Smooth muscle cell (in vitro differentiated cells): ENCODE data around the gene EPHA7. TPM values are rescaled to one million over a fixed set of nuclear protein-coding genes. Genes with fewer than 3 reads are reported as not detected.

Experiments used
- DNase-seq: peaks from one replicate; lab custom pipeline; 2025; ENCODE audit not compliant: unreplicated experiment; lab: John Stamatoyannopoulos, UW
- H2AFZ ChIP-seq: fragments of 200-600 bp; sonication (generic); 2 replicates; pipeline ENCODE4 v1.6.0; 2016; ENCODE audit warnings: antibody characterized with exemption, low read depth, mild to moderate bottlenecking
- H3F3A ChIP-seq: fragments of 200-600 bp; sonication (generic); 2 replicates; pipeline ENCODE4 v1.6.0; 2017; ENCODE audit warnings: antibody characterized with exemption, low read depth
- H3K27ac ChIP-seq: fragments of 200-600 bp; sonication (generic); 2 replicates; pipeline ENCODE4 v1.5.1; 2016; ENCODE audit warnings: low read depth, mild to moderate bottlenecking
- H3K27me3 ChIP-seq: fragments of 200-600 bp; sonication (generic); 2 replicates; pipeline ENCODE4 v1.6.1; 2016; ENCODE audit warnings: low read depth, mild to moderate bottlenecking
- H3K36me3 ChIP-seq: fragments of 200-600 bp; sonication (generic); 2 replicates; pipeline ENCODE4 v1.5.1; 2016; ENCODE audit warnings: low read depth
- H3K4me1 ChIP-seq: fragments of 200-600 bp; sonication (generic); 2 replicates; pipeline ENCODE4 v1.5.1; 2016; ENCODE audit warnings: low read depth
- H3K4me2 ChIP-seq: fragments of 200-600 bp; sonication (generic); 2 replicates; pipeline ENCODE4 v1.6.0; 2016; ENCODE audit warnings: mild to moderate bottlenecking
- H3K4me3 ChIP-seq: fragments of 200-600 bp; sonication (generic); 2 replicates; pipeline ENCODE4 v1.5.1; 2016; ENCODE audit warnings: mild to moderate bottlenecking
- H3K79me2 ChIP-seq: fragments of 200-600 bp; sonication (generic); 2 replicates; pipeline ENCODE4 v1.6.0; 2016; ENCODE audit warnings: low read depth, mild to moderate bottlenecking
- H3K9ac ChIP-seq: fragments of 200-600 bp; sonication (generic); 2 replicates; pipeline ENCODE4 v1.6.0; 2016; ENCODE audit warnings: low read depth
- H3K9me3 ChIP-seq: fragments of 200-600 bp; sonication (generic); replicated peaks from 2 replicates; pipeline ENCODE4 v1.5.1; 2016; ENCODE audit warnings: low read depth
- H4K20me1 ChIP-seq: fragments of 200-600 bp; sonication (generic); 2 replicates; pipeline ENCODE4 v1.6.0; 2016; ENCODE audit warnings: low read depth
- WGBS: methylation state at CpG from one replicate; pipeline ENCODE4 v1.1.7; 2016; ENCODE audit warnings: low lambda C conversion rate; 5-methylcytosine and 5-hydroxymethylcytosine counted together
- polyA plus RNA-seq: library from polyadenylated mRNA; unstranded; fragments of >200 nt; fragmentation: Nextera tagmentation; extraction: Ambion mirVana; gene quantifications from 2 replicates; pipeline ENCODE4 v1.2.1, GENCODE V29; 2016
- total RNA-seq: library from RNA; depleted of rRNA; stranded (reverse); fragments of >200 nt; gene quantifications from 2 replicates; pipeline ENCODE4 v1.2.3, GENCODE V29; 2014
- TF ChIP-seq, protein P1 (sequence below): fragments of 200-600 bp; sonication (generic); IDR thresholded peaks from 2 replicates; pipeline ENCODE4 v1.5.1; 2017; ENCODE audit warnings: borderline replicate concordance, mild to moderate bottlenecking, antibody characterized with exemption; ENCODE audit not compliant: insufficient read depth, poor library complexity, severe bottlenecking

Gene EPHA7
- total and polyA plus RNA-seq, 2 experiments from 2014 or later: 2.0 to 6.2 TPM

DNA sequence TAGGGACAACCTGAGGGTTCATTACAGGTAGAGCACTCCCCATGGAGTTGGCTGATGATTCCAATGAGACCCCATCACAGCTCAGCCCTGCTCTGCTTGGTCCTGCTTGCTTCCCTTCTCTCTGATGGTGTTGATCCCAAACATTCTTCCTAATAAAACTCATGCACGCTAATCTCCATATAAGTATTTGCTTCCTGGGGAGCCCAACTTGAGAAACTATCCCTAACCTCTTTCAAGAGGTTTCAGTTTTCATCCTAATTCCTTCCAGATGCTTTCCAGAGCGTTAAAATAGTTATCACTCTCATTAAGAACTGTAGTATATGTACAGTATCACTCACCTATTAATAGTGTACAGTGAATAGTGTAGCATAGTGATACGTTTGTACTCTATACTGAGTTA, 68.1 kb downstream of the EPHA7 start:
- DNase-seq: no peak
- no peaks in the 10 kb centered on the region for H3K4me1 ChIP-seq
- H3K4me2 ChIP-seq: no peak overlapping the region
- H3K4me3 ChIP-seq: no peak overlapping the region
- H3K9me3 ChIP-seq: no peaks in the 10 kb centered on the region
- no peaks in the 10 kb centered on the region for H4K20me1 ChIP-seq
- no peak overlapping the region for H3K27ac ChIP-seq
- WGBS: 51% methylated on average over 3 of the region's 3 CpGs
- no peaks in the 10 kb centered on the region for H3K36me3 ChIP-seq
- no peaks in the 10 kb centered on the region for H3K79me2 ChIP-seq
- H3F3A ChIP-seq: no peaks in the 10 kb centered on the region
- no peaks in the 10 kb centered on the region for H3K27me3 ChIP-seq
- peak overlapping the region; percentile 35 for H2AFZ ChIP-seq
- H3K9ac ChIP-seq: no peak overlapping the region
- TF ChIP-seq, protein P1, sequence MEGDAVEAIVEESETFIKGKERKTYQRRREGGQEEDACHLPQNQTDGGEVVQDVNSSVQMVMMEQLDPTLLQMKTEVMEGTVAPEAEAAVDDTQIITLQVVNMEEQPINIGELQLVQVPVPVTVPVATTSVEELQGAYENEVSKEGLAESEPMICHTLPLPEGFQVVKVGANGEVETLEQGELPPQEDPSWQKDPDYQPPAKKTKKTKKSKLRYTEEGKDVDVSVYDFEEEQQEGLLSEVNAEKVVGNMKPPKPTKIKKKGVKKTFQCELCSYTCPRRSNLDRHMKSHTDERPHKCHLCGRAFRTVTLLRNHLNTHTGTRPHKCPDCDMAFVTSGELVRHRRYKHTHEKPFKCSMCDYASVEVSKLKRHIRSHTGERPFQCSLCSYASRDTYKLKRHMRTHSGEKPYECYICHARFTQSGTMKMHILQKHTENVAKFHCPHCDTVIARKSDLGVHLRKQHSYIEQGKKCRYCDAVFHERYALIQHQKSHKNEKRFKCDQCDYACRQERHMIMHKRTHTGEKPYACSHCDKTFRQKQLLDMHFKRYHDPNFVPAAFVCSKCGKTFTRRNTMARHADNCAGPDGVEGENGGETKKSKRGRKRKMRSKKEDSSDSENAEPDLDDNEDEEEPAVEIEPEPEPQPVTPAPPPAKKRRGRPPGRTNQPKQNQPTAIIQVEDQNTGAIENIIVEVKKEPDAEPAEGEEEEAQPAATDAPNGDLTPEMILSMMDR: no peak

DNA sequence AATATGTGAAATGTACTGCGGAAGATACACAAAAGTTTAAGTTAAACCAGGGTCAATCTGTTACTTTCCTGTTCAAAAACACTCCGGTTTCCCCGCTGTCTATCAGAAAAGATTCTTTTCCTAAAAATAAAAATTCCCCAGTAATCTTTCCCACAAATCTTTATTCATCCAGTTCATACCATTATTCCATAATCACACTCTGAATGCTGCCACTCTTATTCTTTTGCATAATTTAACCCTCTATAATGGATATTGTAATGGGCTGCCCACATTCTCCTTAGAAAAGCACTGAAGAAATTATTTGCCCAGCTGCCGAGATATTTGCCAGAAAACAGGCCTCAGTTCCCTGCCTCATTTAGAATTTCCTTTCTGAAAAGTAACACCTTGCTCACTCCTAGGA, 68.6 kb downstream of the EPHA7 start:
- TF ChIP-seq, protein P1: no peak
- Histone ChIP-seq H2AFZ (peak overlapping the region; percentile 35), H3K9me3 (no peaks in the 10 kb centered on the region), H3K27me3 (no peaks in the 10 kb centered on the region), H3K79me2 (no peaks in the 10 kb centered on the region), H3K36me3 (no peaks in the 10 kb centered on the region), H3K9ac (no peak overlapping the region), H3K4me3 (no peak overlapping the region), H4K20me1 (no peaks in the 10 kb centered on the region), H3K27ac (no peak overlapping the region), H3K4me2 (no peak overlapping the region), H3K4me1 (no peaks in the 10 kb centered on the region), H3F3A (no peaks in the 10 kb centered on the region)
- no peak for DNase-seq
- 97% methylated on average over 4 of the region's 4 CpGs for WGBS

DNA sequence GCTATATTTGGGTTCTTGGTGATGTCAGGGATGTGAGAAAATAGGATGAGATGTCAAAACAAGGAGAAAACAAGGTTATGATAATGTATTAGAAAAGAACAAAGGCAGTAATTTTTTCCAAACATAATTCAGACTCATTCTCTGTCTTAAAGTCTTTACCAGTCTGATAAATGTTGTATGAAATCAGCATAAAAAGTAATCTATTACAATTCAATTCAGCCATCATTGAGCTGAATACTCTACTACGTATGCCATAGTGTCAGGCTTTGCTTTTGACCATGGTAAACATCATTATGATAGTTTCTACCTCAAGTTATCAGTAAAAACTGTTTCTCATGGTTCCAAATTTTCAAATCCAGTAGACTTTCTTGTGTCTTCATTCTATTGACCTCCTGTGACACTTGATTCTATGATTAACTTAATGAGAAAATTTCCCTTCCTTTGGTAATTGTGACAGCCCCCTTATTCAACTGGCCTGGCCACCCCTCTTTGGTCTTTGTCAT, 75.0 kb downstream of the EPHA7 start:
- TF ChIP-seq, protein P1: no peak
- DNase-seq: no peak
- Histone ChIP-seq H3K4me2 (no peak overlapping the region), H3K9me3 (no peaks in the 10 kb centered on the region), H4K20me1 (no peaks in the 10 kb centered on the region), H3K9ac (no peak overlapping the region), H3K79me2 (no peaks in the 10 kb centered on the region), H3K27ac (no peak overlapping the region), H3K27me3 (no peaks in the 10 kb centered on the region), H3F3A (no peaks in the 10 kb centered on the region), H2AFZ (no peak overlapping the region), H3K36me3 (no peaks in the 10 kb centered on the region), H3K4me1 (no peaks in the 10 kb centered on the region), H3K4me3 (no peak overlapping the region)
- 95% methylated on average over 1 of the region's 1 CpG for WGBS

DNA sequence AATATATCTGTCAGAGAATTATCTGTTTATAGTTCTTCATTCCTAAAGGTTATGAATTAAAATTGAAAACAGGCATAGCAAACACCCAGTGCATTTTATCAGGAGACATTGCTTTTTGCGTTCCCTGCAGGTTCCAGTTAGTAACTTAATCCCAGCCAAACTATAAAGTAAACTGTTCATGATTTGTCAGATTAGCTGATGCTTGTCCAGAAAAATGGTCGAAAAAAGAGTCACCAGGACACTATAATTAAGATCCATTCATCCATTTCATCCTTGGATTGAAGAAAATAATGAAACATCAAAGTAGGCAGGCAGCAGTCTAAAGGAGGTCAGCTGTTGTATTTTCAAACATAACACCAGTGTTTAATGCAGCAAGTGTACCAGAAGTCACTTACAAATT, 75.9 kb downstream of the EPHA7 start:
- no peak overlapping the region for H3K4me3 ChIP-seq
- 59% methylated on average over 2 of the region's 2 CpGs for WGBS
- no peaks in the 10 kb centered on the region for H3K9me3 ChIP-seq
- H3F3A ChIP-seq: no peaks in the 10 kb centered on the region
- TF ChIP-seq, protein P1: no peak
- DNase-seq: no peak
- no peak overlapping the region for H3K9ac ChIP-seq
- H3K36me3 ChIP-seq: no peaks in the 10 kb centered on the region
- H3K27ac ChIP-seq: no peak overlapping the region
- H3K79me2 ChIP-seq: no peaks in the 10 kb centered on the region
- H2AFZ ChIP-seq: no peak overlapping the region
- no peaks in the 10 kb centered on the region for H4K20me1 ChIP-seq
- no peaks in the 10 kb centered on the region for H3K27me3 ChIP-seq
- peaks cover under 1% of the 10 kb centered on the region for H3K4me1 ChIP-seq
- no peak overlapping the region for H3K4me2 ChIP-seq
